D721Med (cell line): ENCODE data around the gene TMEM91.
A peak's percentile ranks its signal among the peaks of the same experiment; 100 is the strongest.

Experiments used
- DNase-seq: peaks from one replicate; pipeline ENCODE4 v3.0.0; 2011; ENCODE audit warnings: low spot score; ENCODE audit not compliant: insufficient read length
- FAIRE-seq: peaks from 2 replicates; lab custom pipeline; 2011; peaks lifted over from hg19 to GRCh38; lab: Jason Lieb, UNC
- TF ChIP-seq, protein P1 (sequence below): IDR thresholded peaks from 2 replicates; pipeline ENCODE4 v1.5.1; 2012; ENCODE audit warnings: mild to moderate bottlenecking, control low read depth; ENCODE audit not compliant: insufficient read depth; ENCODE audit errors: missing control alignments

Gene TMEM91

DNA sequence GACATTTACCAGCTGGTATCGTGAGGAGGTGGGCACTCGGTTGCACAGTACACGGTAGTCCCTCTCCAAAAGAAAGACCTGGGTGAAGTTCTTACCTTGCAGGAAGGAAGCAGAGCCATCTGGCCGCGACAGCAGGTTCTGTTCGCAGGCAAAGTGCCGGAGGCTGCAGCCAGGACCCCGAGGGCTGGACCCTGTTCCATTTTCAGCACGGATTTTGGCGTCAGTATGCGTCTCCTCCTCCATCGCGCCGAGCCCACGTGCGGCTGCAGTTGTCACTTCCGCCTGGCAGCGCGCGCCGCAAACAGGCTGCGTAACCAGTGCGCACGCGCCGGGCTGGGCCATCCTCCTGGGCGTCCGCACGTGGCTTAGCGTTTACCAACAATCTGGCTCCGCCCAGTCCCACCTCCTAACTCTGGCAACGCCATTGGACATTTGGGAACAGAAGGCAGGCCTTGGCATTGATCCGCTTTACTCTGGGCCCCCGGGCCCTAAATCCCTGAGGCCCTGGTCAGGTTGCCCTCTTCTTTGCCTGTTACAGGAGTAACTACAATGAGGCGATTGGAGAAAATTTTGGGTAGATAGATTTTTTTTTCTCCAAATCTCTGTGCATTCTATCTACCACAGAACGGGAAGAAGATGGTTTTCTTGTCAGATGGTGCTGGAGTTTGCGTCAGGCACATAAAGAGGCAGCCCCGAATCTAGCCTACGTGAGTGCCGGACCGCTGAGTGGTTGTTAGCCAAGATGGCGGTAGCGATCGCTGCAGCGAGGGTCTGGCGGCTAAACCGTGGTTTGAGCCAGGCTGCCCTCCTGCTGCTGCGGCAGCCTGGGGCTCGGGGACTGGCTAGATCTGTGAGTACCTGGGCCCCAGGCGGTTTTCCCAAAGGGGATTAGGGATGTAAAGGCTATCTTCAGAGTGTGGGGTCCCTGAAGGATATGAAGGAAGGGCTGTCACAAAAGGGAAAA lies 21.0 kb downstream of the TMEM91 start, which contains the start of the genes BCKDHA and EXOSC5:
TSS of gene BCKDHA (plus strand) at position 733 of the 964 bp plus-strand sequence. CDS start at position 743, 10 bp downstream.
TSS of gene EXOSC5 (minus strand) at position 274 of the 964 bp plus-strand sequence. CDS start at position 243, 31 bp downstream.
- DNase-seq, result peak; percentile 90
- FAIRE-seq, result no peak
- TF ChIP-seq, protein P1, sequence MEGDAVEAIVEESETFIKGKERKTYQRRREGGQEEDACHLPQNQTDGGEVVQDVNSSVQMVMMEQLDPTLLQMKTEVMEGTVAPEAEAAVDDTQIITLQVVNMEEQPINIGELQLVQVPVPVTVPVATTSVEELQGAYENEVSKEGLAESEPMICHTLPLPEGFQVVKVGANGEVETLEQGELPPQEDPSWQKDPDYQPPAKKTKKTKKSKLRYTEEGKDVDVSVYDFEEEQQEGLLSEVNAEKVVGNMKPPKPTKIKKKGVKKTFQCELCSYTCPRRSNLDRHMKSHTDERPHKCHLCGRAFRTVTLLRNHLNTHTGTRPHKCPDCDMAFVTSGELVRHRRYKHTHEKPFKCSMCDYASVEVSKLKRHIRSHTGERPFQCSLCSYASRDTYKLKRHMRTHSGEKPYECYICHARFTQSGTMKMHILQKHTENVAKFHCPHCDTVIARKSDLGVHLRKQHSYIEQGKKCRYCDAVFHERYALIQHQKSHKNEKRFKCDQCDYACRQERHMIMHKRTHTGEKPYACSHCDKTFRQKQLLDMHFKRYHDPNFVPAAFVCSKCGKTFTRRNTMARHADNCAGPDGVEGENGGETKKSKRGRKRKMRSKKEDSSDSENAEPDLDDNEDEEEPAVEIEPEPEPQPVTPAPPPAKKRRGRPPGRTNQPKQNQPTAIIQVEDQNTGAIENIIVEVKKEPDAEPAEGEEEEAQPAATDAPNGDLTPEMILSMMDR, result no peak

DNA sequence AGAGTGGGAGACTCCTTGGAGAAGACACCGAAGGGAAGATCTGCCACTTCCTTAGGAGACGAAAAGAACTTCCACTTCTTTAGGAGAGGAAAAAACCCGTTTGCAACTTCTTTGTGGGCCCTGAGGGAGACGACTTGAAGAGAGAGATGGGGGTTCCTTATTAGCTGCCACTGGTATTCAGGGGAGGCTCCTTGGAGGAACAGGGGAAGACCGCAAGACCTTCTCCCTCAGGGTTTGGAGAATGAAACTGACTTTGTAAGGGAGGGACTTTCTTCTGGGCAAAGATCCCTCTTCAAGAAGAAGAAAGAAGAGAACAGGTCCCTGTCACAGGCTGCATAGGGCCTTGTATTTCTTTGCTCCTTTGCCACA lies 21.7 kb downstream of the TMEM91 start:
- DNase-seq (no peak), FAIRE-seq (no peak)
- TF ChIP-seq, protein P1, result no peak

DNA sequence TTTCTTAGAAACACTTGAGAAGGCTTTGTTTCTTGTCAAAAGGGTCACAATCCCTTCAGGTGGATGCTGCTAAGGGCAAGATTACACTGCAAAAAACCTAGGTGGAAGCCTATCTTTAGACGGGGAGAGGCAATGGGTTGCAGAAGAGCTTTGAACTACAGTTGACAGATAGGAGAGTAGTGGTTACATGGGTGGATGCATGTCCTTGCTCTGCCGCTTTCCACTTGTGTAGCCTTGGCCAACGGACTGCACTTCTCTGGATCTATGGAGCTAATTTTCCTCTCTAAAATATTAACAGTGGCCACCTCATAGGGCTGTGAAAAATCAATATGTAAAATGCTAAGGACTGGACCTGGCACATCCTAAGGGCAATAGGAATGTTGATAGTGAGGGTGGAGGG lies 22.3 kb downstream of the TMEM91 start:
- TF ChIP-seq, protein P1, result no peak
- FAIRE-seq (no peak), DNase-seq (no peak)

DNA sequence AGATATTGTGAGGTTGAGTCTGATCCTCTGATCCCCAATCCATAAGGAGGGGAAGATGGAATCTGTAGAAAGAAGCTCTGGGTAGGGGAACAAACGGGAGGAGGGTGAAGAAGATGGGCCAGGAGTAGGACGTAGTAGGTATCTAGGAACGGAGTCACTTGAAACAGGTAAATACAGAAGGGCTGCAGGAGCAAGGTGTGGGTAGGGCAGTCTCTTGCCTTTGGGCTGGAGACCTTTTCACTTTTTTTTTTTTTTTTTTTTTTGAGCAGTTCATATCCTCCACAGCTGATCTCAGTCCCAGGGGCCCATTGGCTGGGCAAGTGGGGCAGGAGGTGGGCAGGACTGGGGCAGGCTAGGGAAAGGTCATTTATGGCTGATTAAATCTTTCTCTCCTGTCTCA lies 22.8 kb downstream of the TMEM91 start:
- FAIRE-seq, result no peak
- DNase-seq, result no peak
- TF ChIP-seq, protein P1, result no peak

DNA sequence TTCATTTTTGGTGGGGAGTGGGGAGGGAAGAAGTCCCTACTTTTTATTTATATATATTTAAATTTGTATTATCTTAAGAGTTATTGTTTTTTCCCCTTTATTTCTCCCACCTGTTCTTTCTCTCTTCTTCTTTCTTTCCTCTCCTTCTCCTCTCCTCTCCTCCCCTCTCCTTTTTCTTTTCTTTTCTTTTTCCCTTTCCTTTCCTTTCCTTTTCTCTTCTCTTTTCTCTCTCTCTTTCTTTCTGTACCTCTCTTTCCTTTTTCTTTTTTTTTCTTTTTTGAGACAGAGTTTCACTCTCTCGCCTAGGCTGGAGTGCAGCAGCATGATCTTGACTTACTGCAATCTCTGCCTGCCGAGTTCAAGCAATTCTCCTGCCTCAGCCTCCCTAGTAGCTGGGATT lies 23.2 kb downstream of the TMEM91 start:
- TF ChIP-seq, protein P1, result no peak
- DNase-seq, result no peak
- no peak for FAIRE-seq

DNA sequence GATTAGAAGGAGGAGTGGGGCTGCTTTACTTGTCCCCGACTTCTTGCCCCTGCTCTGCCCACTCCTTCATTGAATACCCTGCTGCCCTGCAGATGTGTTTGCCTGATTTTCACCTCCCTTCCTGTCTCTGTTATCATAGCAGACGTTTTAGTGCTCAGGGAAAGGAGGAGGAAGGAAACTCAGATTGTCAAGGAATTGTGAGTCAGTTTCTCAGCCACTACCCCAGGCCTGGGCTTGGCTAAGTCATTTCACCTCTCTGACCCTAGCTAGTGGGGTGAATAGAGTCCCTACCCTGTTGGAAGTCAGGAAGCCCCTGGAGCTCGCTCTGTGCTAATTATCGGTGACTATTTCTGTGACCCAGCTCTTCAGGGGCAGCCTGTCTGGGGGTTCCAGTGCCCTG lies 25.1 kb downstream of the TMEM91 start:
- no peak for DNase-seq
- no peak for FAIRE-seq
- TF ChIP-seq, protein P1, result no peak

DNA sequence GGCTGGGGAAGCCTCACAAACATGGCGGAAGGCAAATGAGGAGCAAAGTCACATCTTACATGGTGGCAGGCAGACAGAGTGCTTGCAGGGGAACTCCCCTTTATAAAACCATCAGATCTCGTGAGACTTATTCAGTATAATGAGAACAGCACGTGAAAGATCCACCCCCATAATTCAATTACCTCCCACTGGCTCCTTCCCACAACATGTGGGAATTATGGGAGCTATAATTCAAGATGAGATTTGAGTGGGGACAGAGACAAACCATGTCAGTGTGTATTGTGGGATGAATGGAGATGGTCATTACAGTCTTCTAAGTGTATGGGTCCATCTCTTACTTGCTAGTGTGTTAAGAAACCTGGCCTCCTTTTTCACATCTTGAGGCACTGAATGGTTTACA lies 25.7 kb downstream of the TMEM91 start:
- DNase-seq (no peak), FAIRE-seq (no peak)
- TF ChIP-seq, protein P1, result no peak
